D341Med (cell line): Measurements from ENCODE around the gene TADA2A.
A peak's percentile ranks its signal among the peaks of the same experiment; 100 is the strongest.

ENCODE experiments used
- DNase-seq: peaks from one replicate; pipeline ENCODE4 v3.0.0; 2012; ENCODE audit warnings: low spot score

The TADA2A gene

DNA sequence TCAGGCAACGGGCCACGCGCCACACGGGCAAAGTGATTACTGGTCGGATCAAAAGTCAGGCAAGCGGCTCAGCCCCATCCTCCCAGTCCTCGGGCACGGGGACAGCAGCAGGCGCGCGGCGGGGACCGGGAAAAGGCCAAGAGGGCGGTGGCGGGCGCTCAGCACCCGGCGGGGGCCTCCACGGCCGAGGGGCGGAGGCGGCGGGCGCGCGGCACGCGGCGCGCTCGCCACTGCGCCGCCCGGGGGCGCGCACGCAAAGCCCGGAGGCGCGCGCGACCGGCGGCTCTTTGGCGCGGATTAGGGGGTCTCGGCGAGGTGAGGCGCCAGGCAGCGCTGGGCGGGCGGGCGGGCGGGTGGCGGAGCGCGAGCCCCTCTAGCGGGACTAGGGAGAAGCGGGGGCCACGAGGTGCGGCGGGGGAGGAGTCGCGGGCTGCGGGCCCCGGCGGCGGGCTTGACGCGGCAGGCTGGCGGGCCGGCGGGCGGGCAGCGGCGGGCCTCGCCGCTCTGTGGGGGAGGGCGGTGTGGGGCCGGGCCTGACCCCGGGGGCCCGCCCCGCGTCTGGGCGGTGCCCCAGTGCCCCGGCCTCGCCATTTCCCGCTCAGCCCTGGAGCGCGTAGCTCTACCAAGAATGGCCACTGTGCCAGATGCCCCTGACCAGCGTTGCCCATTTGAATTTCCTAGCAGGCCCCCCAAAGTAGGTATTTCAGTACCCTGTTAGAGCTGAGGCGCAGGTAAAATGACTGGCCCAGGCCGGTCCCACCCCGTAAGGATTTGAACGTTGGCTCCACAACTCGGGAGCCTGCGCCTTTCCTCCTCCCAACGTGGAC lies at the start of gene TADA2A, which contains the start of gene ACACA:
TSS of gene TADA2A (plus strand) at position 252 of the 827 bp plus-strand sequence. CDS start 4,480 bp downstream, outside the sequence.
TSS of gene ACACA (minus strand) at position 202 of the 827 bp plus-strand sequence. CDS start 537 bp downstream, outside the sequence.
- peak; percentile 100 for DNase-seq

DNA sequence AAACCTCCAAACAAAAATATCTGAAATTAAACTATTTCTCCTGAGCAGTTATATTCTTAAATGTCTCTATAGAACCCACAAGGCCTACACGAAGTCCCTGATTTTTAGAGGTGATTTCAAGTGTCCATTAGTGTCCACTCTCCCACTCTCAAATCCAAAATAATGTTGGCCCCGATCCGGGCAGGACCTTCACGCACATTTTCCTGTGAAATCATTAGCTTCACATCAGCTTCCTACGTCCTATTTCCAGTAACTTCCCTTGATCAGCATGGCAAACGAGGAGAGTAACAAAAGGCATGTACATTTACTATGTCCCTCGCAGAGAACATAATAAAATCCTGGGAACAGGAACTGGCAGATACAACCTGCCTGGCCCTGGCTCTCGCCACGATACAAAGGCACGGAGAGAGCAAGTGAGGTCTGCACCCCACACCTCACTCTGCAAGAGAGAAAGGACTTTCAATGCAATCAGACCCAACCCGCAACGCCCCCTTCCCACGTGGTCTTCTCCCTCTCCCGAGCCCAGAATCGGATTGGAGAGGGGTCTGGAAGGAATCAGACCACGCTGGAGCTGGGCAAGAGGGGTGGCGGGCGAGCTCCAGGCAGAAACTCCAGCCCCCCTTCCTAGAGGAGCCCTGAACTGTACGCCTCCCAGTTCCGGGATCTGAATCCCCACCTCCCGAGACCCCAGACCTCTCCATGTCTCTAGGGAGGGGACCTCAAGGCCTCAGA lies 48.4 kb upstream of the TADA2A start:
- peak; percentile 88 for DNase-seq

DNA sequence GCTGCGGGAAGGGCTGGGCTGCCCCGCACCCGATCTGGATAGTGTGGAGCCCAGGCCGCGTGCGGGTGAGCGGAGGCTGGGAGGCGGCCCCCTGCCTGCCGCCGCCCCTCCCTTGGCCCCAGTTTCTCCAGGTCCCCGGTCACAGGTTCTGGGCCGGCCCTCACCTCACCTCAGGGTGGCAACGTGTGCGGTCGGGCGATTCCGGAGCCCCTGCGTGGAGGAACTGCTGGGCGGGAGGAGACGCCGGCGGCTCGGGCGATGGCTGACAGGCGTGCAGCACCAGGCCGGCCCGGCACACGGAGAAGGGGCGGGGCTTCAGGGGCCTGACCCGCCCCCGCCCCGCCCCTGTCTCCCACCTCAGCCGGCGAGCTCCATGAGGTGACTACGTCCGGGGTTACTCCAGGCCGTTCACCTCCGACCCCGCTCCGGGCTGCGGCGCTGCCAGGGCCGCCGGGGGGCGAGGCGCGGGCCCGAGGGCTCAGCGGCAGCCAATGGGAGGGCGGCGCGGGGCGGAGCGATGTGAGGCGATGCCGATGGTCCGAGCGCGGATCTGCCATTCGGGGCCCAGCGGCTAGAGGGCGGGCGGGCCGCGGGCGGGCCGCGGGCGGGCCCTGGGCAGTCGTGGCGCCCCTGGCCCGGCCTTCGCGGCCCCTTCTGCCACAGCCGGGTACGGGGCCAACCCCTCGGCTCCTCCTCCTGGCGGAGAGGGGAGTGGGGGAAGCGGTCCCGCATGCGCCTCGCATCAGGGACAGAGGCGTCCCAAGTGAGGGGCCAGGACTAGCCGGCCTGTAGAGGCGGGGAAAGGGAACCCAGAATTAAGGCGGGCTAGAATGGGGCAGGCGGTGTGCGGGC lies 47.6 kb upstream of the TADA2A start:
- DNase-seq: peak; percentile 99

DNA sequence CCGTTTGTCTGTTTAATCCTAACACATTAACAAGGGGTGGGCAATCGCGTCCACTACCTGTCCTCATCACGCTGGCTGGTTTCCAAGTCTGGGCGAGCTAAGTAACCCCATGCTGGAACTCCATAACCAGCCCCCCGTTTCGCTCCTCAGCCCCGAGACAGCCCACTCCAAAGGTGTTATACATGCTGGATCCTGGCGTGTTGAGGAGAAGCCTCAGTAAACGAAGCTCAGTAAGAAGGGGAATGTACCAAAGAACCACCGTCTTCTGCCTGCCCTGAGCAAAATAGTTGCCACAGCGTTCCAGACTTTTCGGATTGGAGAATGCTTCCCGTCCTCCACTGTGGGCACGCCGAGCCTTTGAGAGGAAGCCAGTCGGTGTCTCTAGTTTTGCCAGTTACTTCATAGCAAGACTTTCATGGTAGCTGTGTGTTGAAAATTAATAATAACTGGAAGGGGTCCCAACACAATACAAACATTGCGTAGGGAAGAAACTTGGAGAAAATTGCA lies 47.0 kb upstream of the TADA2A start:
- DNase-seq: no peak

DNA sequence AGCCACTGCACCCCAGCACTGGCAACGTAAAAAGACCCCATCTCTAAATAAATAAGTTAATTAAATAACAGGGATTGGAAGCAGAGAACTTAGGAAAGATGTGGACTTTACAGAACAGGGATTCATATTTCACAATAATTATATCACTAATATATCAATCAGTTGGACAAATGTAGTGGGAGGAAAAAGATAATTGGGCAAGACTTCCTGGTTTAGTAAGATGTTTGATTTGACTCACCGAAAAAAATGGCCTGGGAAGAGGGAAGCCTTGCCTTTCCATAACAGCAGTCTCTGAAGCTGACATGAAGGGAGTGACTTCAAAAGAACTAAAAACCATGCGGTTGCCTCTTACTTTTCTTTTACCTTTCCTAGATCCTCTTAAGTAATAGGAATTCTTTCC lies 46.1 kb upstream of the TADA2A start:
- DNase-seq: no peak

GRCh38 chr17:37361543-37361942 lies 45.1 kb upstream of the TADA2A start:
- DNase-seq: no peak

DNA sequence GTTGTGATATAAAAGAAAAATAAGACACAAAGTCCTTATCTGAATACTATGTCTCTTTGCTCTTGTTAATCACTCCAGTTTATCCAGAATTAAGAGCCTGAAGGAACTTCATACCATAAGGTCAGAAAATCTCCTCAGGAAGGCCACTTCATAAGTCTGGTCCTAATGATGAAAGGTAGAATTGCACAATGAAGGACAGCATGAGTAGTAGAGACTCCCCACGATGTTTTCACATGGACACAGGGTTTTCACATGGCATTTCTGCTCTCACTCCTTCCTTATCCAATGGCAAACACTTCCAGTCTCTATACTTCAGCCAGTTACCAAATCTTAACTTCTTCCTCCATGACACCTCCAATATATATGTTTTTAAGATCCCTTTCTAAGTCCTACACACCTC lies 41.1 kb upstream of the TADA2A start:
- DNase-seq: no peak

- DNase-seq: no peak
Observed at GRCh38 chr17:37368577-37368976, 38.1 kb upstream of the TADA2A start.

- peak; percentile 86 for DNase-seq
Observed at GRCh38 chr17:37373530-37374159, 33.0 kb upstream of the TADA2A start.

DNA sequence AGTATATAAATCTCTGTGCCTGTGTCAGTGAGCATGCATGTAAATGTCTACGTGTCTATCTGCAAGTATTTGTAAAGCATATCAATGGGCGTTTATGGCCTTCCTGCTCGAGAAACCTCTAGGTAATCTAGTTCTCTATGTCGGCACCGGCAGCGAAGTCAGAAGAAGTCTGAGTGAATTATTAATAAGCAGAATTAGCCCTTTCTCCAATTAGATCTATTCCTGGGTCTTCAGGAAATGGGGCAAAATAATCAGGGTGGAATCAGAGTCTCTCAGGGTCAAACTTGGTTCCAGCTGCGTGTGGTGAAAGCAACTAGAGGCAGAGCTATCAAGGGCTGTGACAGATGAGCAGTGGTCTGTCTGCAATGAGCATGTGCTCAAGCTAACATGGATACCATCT lies 31.0 kb upstream of the TADA2A start, which contains the start of gene C17orf78:
TSS of gene C17orf78 (plus strand) at position 280 of the 400 bp plus-strand sequence. CDS start at position 388, 108 bp downstream.
- no peak for DNase-seq

- no peak for DNase-seq
Observed at GRCh38 chr17:37382056-37382455, 24.6 kb upstream of the TADA2A start.

GRCh38 chr17:37384560-37385149 lies 22.0 kb upstream of the TADA2A start:
- DNase-seq: no peak

GRCh38 chr17:37385474-37385990 lies 21.2 kb upstream of the TADA2A start:
- DNase-seq: no peak

- DNase-seq: no peak
Observed at GRCh38 chr17:37386462-37386861, 20.2 kb upstream of the TADA2A start.

GRCh38 chr17:37388266-37388665 lies 18.4 kb upstream of the TADA2A start:
- DNase-seq: no peak

- no peak for DNase-seq
Observed at GRCh38 chr17:37389160-37389559, 17.5 kb upstream of the TADA2A start.

DNA sequence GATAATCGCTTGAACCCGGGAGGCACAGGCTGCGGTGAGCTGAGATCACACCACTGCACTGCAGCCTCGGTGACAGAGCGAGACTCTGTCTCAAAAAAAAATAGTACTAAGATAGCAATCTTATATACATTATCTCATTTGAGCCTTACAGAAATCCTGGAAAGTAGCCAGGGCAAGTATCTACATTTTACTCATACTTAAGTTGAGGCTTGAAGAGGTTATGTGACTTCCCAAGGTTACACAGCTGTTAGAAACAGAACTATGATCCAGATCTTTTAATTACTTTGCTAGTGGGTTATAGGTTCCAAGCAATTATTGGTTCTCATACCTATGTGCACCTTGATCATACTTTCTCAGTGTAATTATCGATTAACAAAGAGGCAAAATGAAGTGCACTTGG lies 15.5 kb upstream of the TADA2A start:
- DNase-seq: no peak

DNA sequence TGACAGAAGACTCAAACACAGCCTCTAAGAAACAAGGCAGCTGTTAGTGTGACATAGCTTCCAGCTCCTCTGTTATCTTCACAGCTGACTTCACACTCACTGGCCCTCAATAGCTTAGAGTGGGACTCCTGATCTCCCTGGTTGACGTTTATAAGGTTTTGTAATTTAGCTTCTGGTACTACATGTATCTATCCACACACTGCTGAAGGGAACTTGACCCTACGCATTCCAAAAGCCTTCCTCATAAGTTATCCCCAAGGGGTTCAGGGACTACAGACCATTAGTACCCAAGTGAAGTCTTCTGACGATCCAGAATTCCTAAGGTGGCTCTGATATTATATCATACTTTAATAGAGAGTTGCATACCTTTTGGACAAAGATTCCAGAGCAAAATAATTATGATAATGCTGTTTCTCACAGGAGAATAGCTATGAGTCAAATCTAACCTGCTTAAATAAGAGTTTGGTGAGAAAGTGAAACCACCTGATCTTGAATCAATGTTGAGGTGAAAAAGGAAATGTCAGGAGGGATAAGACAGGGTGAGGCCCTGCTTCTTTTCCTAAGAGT lies 14.6 kb upstream of the TADA2A start:
- DNase-seq: no peak

DNA sequence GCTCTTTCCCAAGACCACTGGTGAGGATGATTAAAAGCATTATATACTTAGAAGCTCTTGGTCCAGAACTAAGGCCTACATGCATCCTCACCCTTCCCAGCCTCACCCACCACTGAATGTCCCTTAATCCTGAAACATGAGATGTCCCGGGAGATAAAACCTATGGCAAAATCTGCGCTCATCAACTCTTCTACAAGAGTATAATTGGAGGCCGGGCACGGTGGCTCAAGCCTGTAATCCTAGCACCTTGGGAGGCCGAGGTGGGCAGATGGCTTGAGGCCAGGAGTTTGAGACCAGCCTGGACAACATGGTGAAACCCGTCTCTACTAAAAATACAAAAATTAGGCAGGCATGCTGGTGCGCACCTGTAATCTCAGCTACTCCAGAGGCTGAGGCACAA lies 13.3 kb upstream of the TADA2A start:
- DNase-seq: no peak

DNA sequence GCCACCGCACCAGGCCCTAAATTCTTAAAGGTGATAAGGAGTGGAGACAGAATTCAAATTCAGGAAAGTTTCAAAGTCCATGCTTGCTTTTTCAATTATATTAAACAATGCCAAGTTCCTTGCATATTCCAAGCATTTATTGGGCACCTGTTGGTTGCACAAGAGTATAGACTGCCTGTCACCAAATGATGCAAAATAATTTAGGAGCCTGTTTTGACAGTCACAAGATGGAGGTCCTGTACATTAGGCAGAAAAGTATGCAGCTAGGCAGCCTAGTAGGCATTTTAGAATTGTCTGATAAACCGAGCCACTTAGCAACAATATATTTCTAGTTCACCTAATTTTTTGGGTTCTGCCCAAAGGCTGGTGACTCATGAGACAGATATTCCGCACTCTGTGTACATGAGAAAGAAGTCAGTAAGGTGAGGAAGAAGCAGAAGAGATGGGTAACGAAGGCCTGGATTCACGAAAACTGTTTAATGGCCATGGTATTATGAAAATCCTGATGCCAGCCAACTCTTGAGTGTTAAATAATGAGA lies 7.4 kb upstream of the TADA2A start:
- no peak for DNase-seq
